Natural killer cell (primary cell): Measurements from ENCODE around the gene EBF4. TPM values are rescaled to one million over a fixed set of nuclear protein-coding genes. Genes with fewer than 3 reads are reported as not detected.

Source experiments
- ATAC-seq, 3 donors: fragments of 150-1000 bp in 2 of 3; fragments of 200-7000 bp in 1 of 3; cut with Tn5 transposase; 1 replicate in 1 of 3; 2 replicates in 2 of 3; pipeline ENCODE4 v1.10.0; 2021; ENCODE audit warnings: mild to moderate bottlenecking in 2 of 3, moderate library complexity in 2 of 3
- DNase-seq, 2 donors: peaks; one replicate each; pipeline versions ENCODE4 v3.0.0 to v3.0.0-alpha.2; 2013 to 2021; ENCODE audit warnings: mixed read lengths in 1 of 2
- H3K27ac ChIP-seq: one replicate; pipeline ENCODE4 v1.5.1; 2013; ENCODE audit warnings: mild to moderate bottlenecking, low read length
- H3K27me3 ChIP-seq: one replicate; pipeline ENCODE4 v1.6.1; 2013; ENCODE audit warnings: low read length; ENCODE audit not compliant: control insufficient read depth, insufficient read depth
- H3K36me3 ChIP-seq: one replicate; pipeline ENCODE4 v1.6.1; 2013; ENCODE audit warnings: low read length; ENCODE audit not compliant: control insufficient read depth, insufficient read depth
- H3K4me1 ChIP-seq: one replicate; pipeline ENCODE4 v1.6.1; 2013; ENCODE audit warnings: low read length; ENCODE audit not compliant: control insufficient read depth, insufficient read depth
- H3K4me3 ChIP-seq: one replicate; pipeline ENCODE4 v1.5.1; 2013; ENCODE audit warnings: low read length
- H3K9me3 ChIP-seq: one replicate; pipeline ENCODE4 v1.6.1; 2013; ENCODE audit warnings: low read length; ENCODE audit not compliant: control insufficient read depth, insufficient read depth
- H3K27ac Mint-ChIP-seq, 2 donors: one replicate each; pipeline ENCODE4 v1.8.0; 2022; ENCODE audit warnings: mild to moderate bottlenecking in 2 of 2, mixed read lengths in 2 of 2, moderate library complexity in 1 of 2
- H3K27me3 Mint-ChIP-seq, 2 donors: one replicate each; pipeline ENCODE4 v1.8.0; 2022; ENCODE audit warnings: low read depth in 2 of 2, mixed read lengths in 2 of 2
- H3K36me3 Mint-ChIP-seq: one replicate; pipeline ENCODE4 v1.8.0; 2022; ENCODE audit warnings: mixed read lengths
- H3K4me1 Mint-ChIP-seq, 2 donors: one replicate each; pipeline ENCODE4 v1.8.0; 2022; ENCODE audit warnings: mixed read lengths in 2 of 2
- H3K4me3 Mint-ChIP-seq: one replicate; pipeline ENCODE4 v1.8.0; 2022; ENCODE audit warnings: mild to moderate bottlenecking, moderate library complexity, mixed read lengths
- H3K9me3 Mint-ChIP-seq, 2 donors: one replicate each; pipeline ENCODE4 v1.8.0; 2022; ENCODE audit warnings: mixed read lengths in 2 of 2
- CTCF ChIP-seq: fragments of 200-600 bp; IDR thresholded peaks from one replicate; pipeline ENCODE4 v1.8.0; 2022; ENCODE audit warnings: antibody characterized with exemption
- WGBS: methylation state at CpG from one replicate; pipeline ENCODE4 v1.1.7; 2013; ENCODE audit warnings: missing lambda C conversion rate; ENCODE audit not compliant: insufficient coverage; 5-methylcytosine and 5-hydroxymethylcytosine counted together
- intact Hi-C: fragments of 100-400 bp; cut with micrococcal nuclease; formaldehyde crosslinking; loops from one replicate; pipeline ENCODE4 v1.14.2; 2022
- total RNA-seq, 4 donors: library from RNA; stranded (reverse); fragments of 120-200 nt in 1 of 4; gene quantifications; one replicate each; pipeline versions ENCODE4 v1.2.3 to v1.2.4, GENCODE V29; 2013 to 2022

Gene EBF4
- total RNA-seq, 3 donors from 2014 or later (not counting 1 experiment from before 2014, with no cell fraction given): 17.1 to 21.7 (median 20.4) TPM

- no peak overlapping the region for H3K4me3 Mint-ChIP-seq
- peaks cover 21 to 25% of the 10 kb centered on the region in 2 donors for H3K27me3 Mint-ChIP-seq
- H3K4me1 Mint-ChIP-seq: peaks cover 11 to 12% of the 10 kb centered on the region in 2 donors
- peaks cover 6% of the 10 kb centered on the region for H3K4me1 ChIP-seq
- no peak for ATAC-seq
- H3K27ac ChIP-seq: no peak overlapping the region
- TF ChIP-seq CTCF: no peak
- 88% methylated on average over 11 of the region's 11 CpGs for WGBS
- H3K36me3 Mint-ChIP-seq: no peaks in the 10 kb centered on the region
- no peak for DNase-seq
- no peak overlapping the region for H3K4me3 ChIP-seq
- H3K27me3 ChIP-seq: peaks cover 10% of the 10 kb centered on the region
- no peak overlapping the region for H3K27ac Mint-ChIP-seq
- H3K9me3 Mint-ChIP-seq: no peaks in the 10 kb centered on the region
- H3K9me3 ChIP-seq: no peaks in the 10 kb centered on the region
- intact Hi-C loops: no loop called here
- no peaks in the 10 kb centered on the region for H3K36me3 ChIP-seq
Observed at GRCh38 chr20:2794866-2795447, 102.4 kb downstream of the EBF4 start.

- Mint-ChIP-seq H3K27ac (no peak overlapping the region), H3K4me3 (no peak overlapping the region), H3K36me3 (no peaks in the 10 kb centered on the region), H3K27me3 (peaks cover 24% of the 10 kb centered on the region in 2 donors), H3K9me3 (no peaks in the 10 kb centered on the region), H3K4me1 (peaks cover 15% of the 10 kb centered on the region in 2 donors)
- Histone ChIP-seq H3K27ac (no peak overlapping the region), H3K9me3 (no peaks in the 10 kb centered on the region), H3K4me3 (no peak overlapping the region), H3K36me3 (no peaks in the 10 kb centered on the region), H3K27me3 (peaks cover 12% of the 10 kb centered on the region), H3K4me1 (peaks cover 9% of the 10 kb centered on the region)
- no peak for DNase-seq
- intact Hi-C loops: no loop called here
- no peak for TF ChIP-seq CTCF
- ATAC-seq: no peak
- 93% methylated on average over 24 of the region's 24 CpGs for WGBS
Observed at GRCh38 chr20:2795451-2795850, 102.9 kb downstream of the EBF4 start.

GRCh38 chr20:2796011-2796660 is 103.6 kb downstream of the EBF4 start:
- H3K36me3 Mint-ChIP-seq: no peaks in the 10 kb centered on the region
- Histone ChIP-seq H3K9me3 (no peaks in the 10 kb centered on the region), H3K4me1 (peaks cover 16% of the 10 kb centered on the region), H3K36me3 (no peaks in the 10 kb centered on the region), H3K4me3 (no peak overlapping the region), H3K27ac (no peak overlapping the region), H3K27me3 (peaks cover 12% of the 10 kb centered on the region)
- TF ChIP-seq CTCF: no peak
- H3K9me3 Mint-ChIP-seq: no peaks in the 10 kb centered on the region
- peaks cover 29% of the 10 kb centered on the region in 2 donors for H3K27me3 Mint-ChIP-seq
- H3K4me1 Mint-ChIP-seq: peaks cover 20 to 21% of the 10 kb centered on the region in 2 donors
- no peak overlapping the region for H3K4me3 Mint-ChIP-seq
- intact Hi-C loops: no loop called here
- no peak for DNase-seq
- ATAC-seq: no peak
- H3K27ac Mint-ChIP-seq: no peak overlapping the region
- WGBS: 92% methylated on average over 20 of the region's 20 CpGs
